ENCODE measurements around the gene FAM174A.

DNA sequence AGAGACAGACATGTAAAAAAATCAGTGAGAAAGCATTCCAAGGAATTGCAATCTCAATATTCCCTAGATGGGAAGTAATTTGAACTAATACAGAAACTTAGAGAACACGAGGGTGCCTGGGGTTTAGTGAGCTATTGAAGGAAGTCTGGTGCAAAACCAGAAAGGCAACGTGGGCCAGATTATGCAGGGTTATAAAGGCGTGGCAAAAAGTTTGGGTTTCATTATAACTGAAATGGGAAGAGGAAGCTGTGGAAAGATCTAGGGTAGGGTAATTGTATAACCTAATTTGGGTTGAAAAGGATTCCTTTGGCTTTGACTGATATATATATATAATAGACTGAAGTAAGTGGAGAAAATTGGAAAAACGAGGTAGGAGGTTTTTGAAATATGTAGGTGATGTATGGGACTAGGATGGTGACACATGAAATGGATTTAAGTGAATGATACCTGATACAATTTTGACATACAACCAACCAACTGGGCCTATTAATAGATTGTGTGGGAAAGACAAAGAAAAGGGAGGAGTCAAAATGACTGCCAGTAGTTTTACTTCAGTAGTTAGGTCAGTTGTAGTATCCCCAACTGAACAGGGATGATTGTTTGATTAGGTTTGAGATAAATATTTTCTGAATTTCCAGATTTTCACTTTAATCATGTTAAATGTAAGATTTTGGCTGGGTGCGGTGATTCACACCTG, 65.3 kb downstream of the FAM174A start:
- TF ChIP-seq, protein P1, sequence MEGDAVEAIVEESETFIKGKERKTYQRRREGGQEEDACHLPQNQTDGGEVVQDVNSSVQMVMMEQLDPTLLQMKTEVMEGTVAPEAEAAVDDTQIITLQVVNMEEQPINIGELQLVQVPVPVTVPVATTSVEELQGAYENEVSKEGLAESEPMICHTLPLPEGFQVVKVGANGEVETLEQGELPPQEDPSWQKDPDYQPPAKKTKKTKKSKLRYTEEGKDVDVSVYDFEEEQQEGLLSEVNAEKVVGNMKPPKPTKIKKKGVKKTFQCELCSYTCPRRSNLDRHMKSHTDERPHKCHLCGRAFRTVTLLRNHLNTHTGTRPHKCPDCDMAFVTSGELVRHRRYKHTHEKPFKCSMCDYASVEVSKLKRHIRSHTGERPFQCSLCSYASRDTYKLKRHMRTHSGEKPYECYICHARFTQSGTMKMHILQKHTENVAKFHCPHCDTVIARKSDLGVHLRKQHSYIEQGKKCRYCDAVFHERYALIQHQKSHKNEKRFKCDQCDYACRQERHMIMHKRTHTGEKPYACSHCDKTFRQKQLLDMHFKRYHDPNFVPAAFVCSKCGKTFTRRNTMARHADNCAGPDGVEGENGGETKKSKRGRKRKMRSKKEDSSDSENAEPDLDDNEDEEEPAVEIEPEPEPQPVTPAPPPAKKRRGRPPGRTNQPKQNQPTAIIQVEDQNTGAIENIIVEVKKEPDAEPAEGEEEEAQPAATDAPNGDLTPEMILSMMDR (conservative IDR thresholded peaks at IDR 0.05; ENCODE audit: low read depth, low read length) = no peak
- TF ChIP-seq EZH2phosphoT487 (IDR thresholded peaks at IDR 0.05; ENCODE audit: borderline replicate concordance, low read length) = no peak
- TF ChIP-seq EZH2 (IDR thresholded peaks at IDR 0.05; ENCODE audit: low read length, unreplicated experiment) = no peak
